ENCODE measurements around the gene IFIT5.
"Not testable (repeated sequence)": the region's sequence is repeated elsewhere in the genome, so short reads cannot be mapped to it uniquely, and the experiment has no call there.

The IFIT5 gene

GRCh38 chr10:89391907-89392756 is 22.2 kb upstream of the IFIT5 start, which contains the start of gene IFIT1:
Gene IFIT1, plus strand, starts transcription at chr10:89392623. Its CDS starts 90 bp downstream, at chr10:89392713.
- H3K4me3 ChIP-seq (ENCODE audit: low read depth, low read length): peak within 1 kb of the TSS; percentile 47

- no peak overlapping the region for H3K4me3 ChIP-seq (ENCODE audit: low read depth, low read length)
These were observed 21.4 kb upstream of the IFIT5 start for GRCh38 chr10:89392974-89393373.

GRCh38 chr10:89393898-89394297 is 20.5 kb upstream of the IFIT5 start:
- H3K4me3 ChIP-seq (ENCODE audit: low read depth, low read length): no peak overlapping the region

GRCh38 chr10:89395141-89395540 is 19.2 kb upstream of the IFIT5 start:
- no peak overlapping the region for H3K4me3 ChIP-seq (ENCODE audit: low read depth, low read length)

- no peak overlapping the region for H3K4me3 ChIP-seq (ENCODE audit: low read depth, low read length)
These were observed 16.2 kb upstream of the IFIT5 start for GRCh38 chr10:89398003-89398749.

GRCh38 chr10:89399956-89400355 is 14.4 kb upstream of the IFIT5 start:
- no peak overlapping the region for H3K4me3 ChIP-seq (ENCODE audit: low read depth, low read length)

- no peak overlapping the region for H3K4me3 ChIP-seq (ENCODE audit: low read depth, low read length)
These were observed 11.3 kb upstream of the IFIT5 start for GRCh38 chr10:89403043-89403442.

- H3K4me3 ChIP-seq (ENCODE audit: low read depth, low read length): no peak overlapping the region
These were observed 10.0 kb upstream of the IFIT5 start for GRCh38 chr10:89404104-89405047.

- not testable (repeated sequence) for H3K4me3 ChIP-seq (ENCODE audit: low read depth, low read length)
These were observed 8.2 kb upstream of the IFIT5 start for GRCh38 chr10:89406178-89406577.

GRCh38 chr10:89407792-89408191 is 6.6 kb upstream of the IFIT5 start:
- not testable (repeated sequence) for H3K4me3 ChIP-seq (ENCODE audit: low read depth, low read length)

GRCh38 chr10:89409282-89409681 is 5.1 kb upstream of the IFIT5 start:
- not testable (repeated sequence) for H3K4me3 ChIP-seq (ENCODE audit: low read depth, low read length)

- H3K4me3 ChIP-seq (ENCODE audit: low read depth, low read length): not testable (repeated sequence)
These were observed 3.8 kb upstream of the IFIT5 start for GRCh38 chr10:89410551-89410950.

GRCh38 chr10:89411135-89411534 is 3.2 kb upstream of the IFIT5 start:
- H3K4me3 ChIP-seq (ENCODE audit: low read depth, low read length): not testable (repeated sequence)

GRCh38 chr10:89412276-89412675 is 2.1 kb upstream of the IFIT5 start:
- not testable (repeated sequence) for H3K4me3 ChIP-seq (ENCODE audit: low read depth, low read length)

GRCh38 chr10:89413398-89413912 is 913 bp upstream of the IFIT5 start:
- H3K4me3 ChIP-seq (ENCODE audit: low read depth, low read length): no peak overlapping the region

GRCh38 chr10:89414879-89415821 is 782 bp downstream of the IFIT5 start:
- peak overlapping the region; percentile 80 for H3K4me3 ChIP-seq (ENCODE audit: low read depth, low read length)

GRCh38 chr10:89416465-89416864 is 2.1 kb downstream of the IFIT5 start:
- no peak overlapping the region for H3K4me3 ChIP-seq (ENCODE audit: low read depth, low read length)

- H3K4me3 ChIP-seq (ENCODE audit: low read depth, low read length): no peak overlapping the region
These were observed 5.2 kb downstream of the IFIT5 start for GRCh38 chr10:89419548-89419947.

- H3K4me3 ChIP-seq (ENCODE audit: low read depth, low read length): no peak overlapping the region
These were observed 6.7 kb downstream of the IFIT5 start for GRCh38 chr10:89421018-89421476.

All from iPS-11a (cell line).